Measurements from ENCODE around the gene BSCL2.

BSCL2 gene

DNA sequence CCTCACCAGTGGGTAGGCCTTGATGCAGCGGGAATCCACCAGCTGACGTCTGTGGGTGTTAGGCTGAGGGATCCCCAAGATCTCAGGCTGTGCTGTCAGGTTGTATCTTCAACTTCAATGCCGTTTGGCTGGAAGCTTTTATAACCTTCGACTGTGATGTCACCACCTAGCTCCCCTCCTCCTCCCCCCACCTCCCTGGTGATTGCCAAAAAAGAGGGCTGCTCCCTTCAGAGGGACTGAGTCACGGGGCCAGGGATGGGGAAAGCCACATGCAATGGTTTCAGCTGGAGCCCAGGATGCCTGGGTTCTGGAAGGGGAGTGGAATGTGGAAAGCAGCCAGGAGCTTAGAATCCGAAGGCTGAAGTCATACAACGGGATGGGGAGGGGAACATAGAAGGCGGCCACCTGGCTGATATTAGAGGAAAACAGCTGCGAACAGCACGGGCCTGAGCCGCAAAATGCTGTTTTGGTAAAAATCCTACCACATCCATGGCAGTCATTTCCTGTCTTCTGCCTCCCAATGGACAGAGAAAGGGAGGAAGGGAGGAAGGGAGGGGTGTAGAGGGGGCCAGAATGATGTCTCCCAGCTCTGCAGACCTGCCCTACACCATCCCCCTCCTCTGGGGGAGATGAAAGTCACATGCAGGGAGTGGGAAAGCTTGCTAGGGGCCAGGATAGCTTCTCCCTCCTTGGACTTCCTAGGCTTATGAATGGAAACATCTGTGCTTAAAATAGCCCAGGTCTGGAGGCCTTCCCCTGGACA, 17.6 kb downstream of the BSCL2 start, which contains the start of gene LRRN4CL:
LRRN4CL (minus strand) TSS at position 110 of the 763 bp plus-strand sequence. CDS start 1,022 bp downstream, outside the sequence.
- no peak within 1 kb of the TSS for H3K27ac ChIP-seq (ENCODE audit: low read depth, low read length)
- H3K4me3 ChIP-seq (ENCODE audit: low read length) = no peak within 1 kb of the TSS
- no peak within 1 kb of the TSS for H3K23ac ChIP-seq (ENCODE audit: low read length)
- H2AK5ac ChIP-seq (ENCODE audit: low read length) = no peak within 1 kb of the TSS
- H3K4me2 ChIP-seq (ENCODE audit: low read length) = no peak within 1 kb of the TSS
- H3K79me2 ChIP-seq (ENCODE audit: control insufficient read depth, insufficient read depth, low read length) = no peaks in the 10 kb centered on the region
- H3K27me3 ChIP-seq (ENCODE audit: insufficient read depth, low read length, poor library complexity) = no peaks in the 10 kb centered on the region
- H3K4me1 ChIP-seq (ENCODE audit: control insufficient read depth, low read depth, low read length) = no peaks in the 10 kb centered on the region
- H3K79me1 ChIP-seq (ENCODE audit: low read length) = no peaks in the 10 kb centered on the region
- no peak within 1 kb of the TSS for H3K18ac ChIP-seq (ENCODE audit: low read length)
- no CpG with 5 or more reads among the region's 11 CpGs for WGBS (ENCODE audit: extremely low coverage, insufficient coverage, low lambda C conversion rate)
- H3K9ac ChIP-seq (ENCODE audit: low read length) = no peak within 1 kb of the TSS
- H4K8ac ChIP-seq (ENCODE audit: low read depth, low read length) = no peak within 1 kb of the TSS
- no peak within 1 kb of the TSS for H3K4ac ChIP-seq (ENCODE audit: low read depth, low read length)
- peaks cover 4% of the 10 kb centered on the region for H3K36me3 ChIP-seq (ENCODE audit: control insufficient read depth, insufficient read depth, low read length)
- DNase-seq = no peak
- no peak within 1 kb of the TSS for H2BK15ac ChIP-seq (replicated peaks; ENCODE audit: low read depth)
- H3K56ac ChIP-seq (ENCODE audit: low read length) = no peak within 1 kb of the TSS
- no peak within 1 kb of the TSS for H2BK120ac ChIP-seq (ENCODE audit: low read depth, low read length)
- no peak within 1 kb of the TSS for H4K5ac ChIP-seq (ENCODE audit: low read length)
- H2BK5ac ChIP-seq (ENCODE audit: low read length) = no peak within 1 kb of the TSS

GRCh38 chr11:62688491-62688890, 18.7 kb downstream of the BSCL2 start:
- Histone ChIP-seq H3K4me3 (ENCODE audit: low read length) (no peak overlapping the region), H3K23ac (ENCODE audit: low read length) (no peak overlapping the region), H2BK120ac (ENCODE audit: low read depth, low read length) (no peak overlapping the region), H2AK5ac (ENCODE audit: low read length) (no peak overlapping the region), H3K9ac (ENCODE audit: low read length) (no peak overlapping the region), H3K79me1 (ENCODE audit: low read length) (no peaks in the 10 kb centered on the region), H3K4me2 (ENCODE audit: low read length) (no peak overlapping the region), H3K4me1 (ENCODE audit: control insufficient read depth, low read depth, low read length) (no peaks in the 10 kb centered on the region), H3K18ac (ENCODE audit: low read length) (no peak overlapping the region), H3K56ac (ENCODE audit: low read length) (no peak overlapping the region), H2BK15ac (replicated peaks; ENCODE audit: low read depth) (no peak overlapping the region), H3K36me3 (ENCODE audit: control insufficient read depth, insufficient read depth, low read length) (peaks cover 3% of the 10 kb centered on the region), H4K5ac (ENCODE audit: low read length) (no peak overlapping the region), H3K27ac (ENCODE audit: low read depth, low read length) (no peak overlapping the region), H3K27me3 (ENCODE audit: insufficient read depth, low read length, poor library complexity) (no peaks in the 10 kb centered on the region), H4K8ac (ENCODE audit: low read depth, low read length) (no peak overlapping the region), H3K4ac (ENCODE audit: low read depth, low read length) (no peak overlapping the region), H2BK5ac (ENCODE audit: low read length) (no peak overlapping the region), H3K79me2 (ENCODE audit: control insufficient read depth, insufficient read depth, low read length) (no peaks in the 10 kb centered on the region)
- no CpG with 5 or more reads among the region's 1 CpG for WGBS (ENCODE audit: extremely low coverage, insufficient coverage, low lambda C conversion rate)
- no peak for DNase-seq

DNA sequence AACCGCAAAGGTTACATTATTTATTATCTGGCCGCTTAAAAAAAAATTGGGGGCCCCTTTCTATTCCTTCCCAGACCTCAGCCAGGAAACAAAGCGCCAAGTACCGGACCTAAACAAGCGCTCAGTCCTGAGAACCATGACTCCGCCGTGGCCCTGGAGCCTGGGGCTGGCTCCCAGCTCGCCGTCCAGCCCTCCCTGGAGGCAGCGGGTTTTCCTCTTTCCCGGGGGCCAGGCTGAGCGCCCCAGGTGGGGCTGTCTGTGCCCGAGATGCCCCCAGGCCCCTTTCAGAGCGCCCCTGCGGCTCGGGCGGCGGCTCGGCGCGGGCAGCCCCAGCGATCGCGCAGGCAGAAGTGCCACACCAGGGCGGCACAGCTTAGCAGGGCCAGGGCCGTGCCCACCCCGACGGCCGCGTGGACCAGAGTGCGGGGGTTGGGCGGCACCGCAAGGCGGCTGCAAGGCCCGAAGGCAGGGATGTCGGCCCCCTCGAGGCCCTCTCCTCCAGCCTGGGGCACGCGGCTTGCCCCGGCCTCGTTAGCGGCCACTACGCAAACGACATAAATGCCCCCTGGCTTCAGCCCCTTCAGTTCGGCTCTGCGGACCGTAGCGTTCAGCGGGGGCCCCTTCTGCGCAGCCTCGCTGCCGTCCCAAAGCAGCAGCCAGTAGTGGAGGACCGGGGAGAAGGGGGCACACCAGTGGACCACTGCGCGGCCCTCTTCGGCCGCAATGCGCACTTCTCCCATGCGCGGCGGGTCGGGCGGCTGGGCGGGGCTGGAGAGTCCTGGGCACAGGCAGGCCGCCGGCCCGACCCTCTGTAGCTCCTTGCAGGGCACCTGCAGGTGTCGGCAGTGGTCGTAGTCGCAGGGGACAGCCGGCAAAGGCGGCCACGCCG, 19.5 kb downstream of the BSCL2 start:
- Histone ChIP-seq H3K4me1 (ENCODE audit: control insufficient read depth, low read depth, low read length) (no peaks in the 10 kb centered on the region), H3K79me2 (ENCODE audit: control insufficient read depth, insufficient read depth, low read length) (no peaks in the 10 kb centered on the region), H2BK15ac (replicated peaks; ENCODE audit: low read depth) (no peak overlapping the region), H3K27me3 (ENCODE audit: insufficient read depth, low read length, poor library complexity) (no peaks in the 10 kb centered on the region), H2AK5ac (ENCODE audit: low read length) (no peak overlapping the region), H3K23ac (ENCODE audit: low read length) (no peak overlapping the region), H3K79me1 (ENCODE audit: low read length) (no peaks in the 10 kb centered on the region), H3K27ac (ENCODE audit: low read depth, low read length) (no peak overlapping the region), H3K4me2 (ENCODE audit: low read length) (no peak overlapping the region), H2BK120ac (ENCODE audit: low read depth, low read length) (no peak overlapping the region), H2BK5ac (ENCODE audit: low read length) (no peak overlapping the region), H4K8ac (ENCODE audit: low read depth, low read length) (no peak overlapping the region), H3K4ac (ENCODE audit: low read depth, low read length) (no peak overlapping the region), H3K4me3 (ENCODE audit: low read length) (no peak overlapping the region), H4K5ac (ENCODE audit: low read length) (no peak overlapping the region), H3K36me3 (ENCODE audit: control insufficient read depth, insufficient read depth, low read length) (peaks cover 3% of the 10 kb centered on the region), H3K18ac (ENCODE audit: low read length) (no peak overlapping the region), H3K9ac (ENCODE audit: low read length) (no peak overlapping the region), H3K56ac (ENCODE audit: low read length) (no peak overlapping the region)
- WGBS (ENCODE audit: extremely low coverage, insufficient coverage, low lambda C conversion rate) = 100% methylated on average over 2 of the region's 74 CpGs
- no peak for DNase-seq

- Histone ChIP-seq H2BK15ac (replicated peaks; ENCODE audit: low read depth) (no peak overlapping the region), H3K27me3 (ENCODE audit: insufficient read depth, low read length, poor library complexity) (no peaks in the 10 kb centered on the region), H2BK120ac (ENCODE audit: low read depth, low read length) (no peak overlapping the region), H3K9ac (ENCODE audit: low read length) (no peak overlapping the region), H3K4me2 (ENCODE audit: low read length) (no peak overlapping the region), H3K4me3 (ENCODE audit: low read length) (no peak overlapping the region), H3K27ac (ENCODE audit: low read depth, low read length) (no peak overlapping the region), H3K79me2 (ENCODE audit: control insufficient read depth, insufficient read depth, low read length) (peaks cover 10% of the 10 kb centered on the region), H2BK5ac (ENCODE audit: low read length) (no peak overlapping the region), H3K4ac (ENCODE audit: low read depth, low read length) (no peak overlapping the region), H3K4me1 (ENCODE audit: control insufficient read depth, low read depth, low read length) (peaks cover 3% of the 10 kb centered on the region), H4K5ac (ENCODE audit: low read length) (no peak overlapping the region), H3K36me3 (ENCODE audit: control insufficient read depth, insufficient read depth, low read length) (no peaks in the 10 kb centered on the region), H3K23ac (ENCODE audit: low read length) (no peak overlapping the region), H3K18ac (ENCODE audit: low read length) (no peak overlapping the region), H4K8ac (ENCODE audit: low read depth, low read length) (no peak overlapping the region), H2AK5ac (ENCODE audit: low read length) (no peak overlapping the region), H3K79me1 (ENCODE audit: low read length) (peaks cover 6% of the 10 kb centered on the region), H3K56ac (ENCODE audit: low read length) (no peak overlapping the region)
- WGBS (ENCODE audit: extremely low coverage, insufficient coverage, low lambda C conversion rate) = no CpG with 5 or more reads among the region's 7 CpGs
- DNase-seq = no peak
Measured at GRCh38 chr11:62682518-62682917, 24.7 kb downstream of the BSCL2 start.

- DNase-seq = peak; percentile 50
- peaks cover 5% of the 10 kb centered on the region for H3K36me3 ChIP-seq (ENCODE audit: control insufficient read depth, insufficient read depth, low read length)
- no peak overlapping the region for H4K8ac ChIP-seq (ENCODE audit: low read depth, low read length)
- H3K79me2 ChIP-seq (ENCODE audit: control insufficient read depth, insufficient read depth, low read length) = peaks cover 10% of the 10 kb centered on the region
- no peak overlapping the region for H3K4me3 ChIP-seq (ENCODE audit: low read length)
- H3K79me1 ChIP-seq (ENCODE audit: low read length) = peaks cover 9% of the 10 kb centered on the region
- H3K27me3 ChIP-seq (ENCODE audit: insufficient read depth, low read length, poor library complexity) = no peaks in the 10 kb centered on the region
- WGBS (ENCODE audit: extremely low coverage, insufficient coverage, low lambda C conversion rate) = no CpG with 5 or more reads among the region's 4 CpGs
- no peak overlapping the region for H2AK5ac ChIP-seq (ENCODE audit: low read length)
- no peak overlapping the region for H3K4me2 ChIP-seq (ENCODE audit: low read length)
- H3K4me1 ChIP-seq (ENCODE audit: control insufficient read depth, low read depth, low read length) = peaks cover 3% of the 10 kb centered on the region
- no peak overlapping the region for H3K27ac ChIP-seq (ENCODE audit: low read depth, low read length)
- H3K4ac ChIP-seq (ENCODE audit: low read depth, low read length) = no peak overlapping the region
- no peak overlapping the region for H3K9ac ChIP-seq (ENCODE audit: low read length)
- no peak overlapping the region for H2BK120ac ChIP-seq (ENCODE audit: low read depth, low read length)
- no peak overlapping the region for H2BK5ac ChIP-seq (ENCODE audit: low read length)
- no peak overlapping the region for H2BK15ac ChIP-seq (replicated peaks; ENCODE audit: low read depth)
- H4K5ac ChIP-seq (ENCODE audit: low read length) = no peak overlapping the region
- H3K23ac ChIP-seq (ENCODE audit: low read length) = no peak overlapping the region
- H3K56ac ChIP-seq (ENCODE audit: low read length) = peak overlapping the region; percentile 25
- no peak overlapping the region for H3K18ac ChIP-seq (ENCODE audit: low read length)
Measured at GRCh38 chr11:62680825-62681240, 26.4 kb downstream of the BSCL2 start.

Data from mesendoderm (in vitro differentiated cells).